Measurements from ENCODE around the gene ZNF407. TPM values are rescaled to one million over a fixed set of nuclear protein-coding genes. Genes with fewer than 3 reads are reported as not detected.
"Not testable (repeated sequence)": the region's sequence is repeated elsewhere in the genome, so short reads cannot be mapped to it uniquely, and the experiment has no call there.

ZNF407 gene
- total and polyA plus RNA-seq, 2 experiments from 2014 or later = 2.1 to 10.4 TPM

DNA sequence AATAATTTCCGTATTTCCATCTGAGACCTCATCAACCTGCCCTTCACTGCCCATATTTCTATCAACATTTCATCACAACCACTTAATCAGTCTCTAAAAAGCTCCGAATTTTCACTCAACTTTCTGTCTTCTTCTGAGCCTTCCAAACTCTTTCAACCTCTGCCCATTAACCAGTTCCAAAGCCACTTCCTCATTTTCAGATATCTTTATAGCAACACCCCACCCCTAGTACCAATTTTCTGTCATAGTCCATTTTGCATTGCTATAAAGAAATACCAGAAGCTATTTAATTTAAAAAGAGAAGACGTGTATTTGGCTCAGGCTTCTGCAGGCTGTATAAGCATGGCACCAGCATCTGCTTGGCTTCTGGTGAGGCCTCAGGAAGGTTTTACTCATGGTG is 504.2 kb downstream of the ZNF407 start:
- no peaks in the 10 kb centered on the region for H3K27me3 Mint-ChIP-seq (ENCODE audit: insufficient read depth, low read depth, poor library complexity)

GRCh38 chr18:75104029-75104428 is 506.4 kb downstream of the ZNF407 start:
- not testable (repeated sequence) for H3K36me3 ChIP-seq (ENCODE audit: insufficient read depth); H3K27ac ChIP-seq (ENCODE audit: low read depth); H2AFZ ChIP-seq; DNase-seq (ENCODE audit: low spot score); H3K4me1 Mint-ChIP-seq; H3K4me3 ChIP-seq; ATAC-seq; H3K27me3 Mint-ChIP-seq (ENCODE audit: insufficient read depth, low read depth, poor library complexity); H4K20me1 ChIP-seq (replicated peaks; ENCODE audit: insufficient read depth); H3K4me3 Mint-ChIP-seq; H3K27ac Mint-ChIP-seq; H3K79me2 ChIP-seq (replicated peaks; ENCODE audit: insufficient read depth); H3K4me1 ChIP-seq (ENCODE audit: insufficient read depth); H3F3A ChIP-seq (replicated peaks; ENCODE audit: low read depth); H3K27me3 ChIP-seq (ENCODE audit: insufficient read depth); H3K4me2 ChIP-seq; H3K9me2 ChIP-seq (ENCODE audit: insufficient read depth)
- peaks cover 26% of the 10 kb centered on the region for H3K9me3 Mint-ChIP-seq
- peaks cover 10% of the 10 kb centered on the region for H3K36me3 Mint-ChIP-seq (ENCODE audit: low read depth)

More for the DNA sequence above, 504.2 kb downstream of the ZNF407 start:
- Mint-ChIP-seq H3K36me3 (ENCODE audit: low read depth) (peaks cover 10% of the 10 kb centered on the region), H3K4me3 (no peak overlapping the region), H3K27ac (no peak overlapping the region), H3K9me3 (peaks cover 28% of the 10 kb centered on the region), H3K4me1 (no peaks in the 10 kb centered on the region)
- no peaks in the 10 kb centered on the region; the same call in 1 of the 2 replicates for H3K36me3 ChIP-seq (ENCODE audit: insufficient read depth)
- H3K27me3 ChIP-seq (ENCODE audit: insufficient read depth) = no peaks in the 10 kb centered on the region
- H3K79me2 ChIP-seq (replicated peaks; ENCODE audit: insufficient read depth) = no peaks in the 10 kb centered on the region
- no peaks in the 10 kb centered on the region for H4K20me1 ChIP-seq (replicated peaks; ENCODE audit: insufficient read depth)
- H3K4me2 ChIP-seq = no peak overlapping the region
- no peak for TF ChIP-seq EZH2phosphoT487 (IDR thresholded peaks at IDR 0.05; ENCODE audit: unreplicated experiment)
- no peak for TF ChIP-seq STAT1 (IDR thresholded peaks at IDR 0.05; ENCODE audit: unreplicated experiment)
- no peak for TF ChIP-seq ZNF331 (CRISPR knock-in tag; IDR thresholded peaks at IDR 0.05; ENCODE audit: low read depth)
- TF ChIP-seq EZH2 (IDR thresholded peaks at IDR 0.05; ENCODE audit: low read depth, unreplicated experiment) = no peak
- TF ChIP-seq ETS1 (IDR thresholded peaks at IDR 0.05) = no peak
- no peak for TF ChIP-seq REST (IDR thresholded peaks at IDR 0.05; ENCODE audit: unreplicated experiment)
- TF ChIP-seq JUNB (IDR thresholded peaks at IDR 0.05; ENCODE audit: unreplicated experiment) = no peak
- TF ChIP-seq, protein P1, sequence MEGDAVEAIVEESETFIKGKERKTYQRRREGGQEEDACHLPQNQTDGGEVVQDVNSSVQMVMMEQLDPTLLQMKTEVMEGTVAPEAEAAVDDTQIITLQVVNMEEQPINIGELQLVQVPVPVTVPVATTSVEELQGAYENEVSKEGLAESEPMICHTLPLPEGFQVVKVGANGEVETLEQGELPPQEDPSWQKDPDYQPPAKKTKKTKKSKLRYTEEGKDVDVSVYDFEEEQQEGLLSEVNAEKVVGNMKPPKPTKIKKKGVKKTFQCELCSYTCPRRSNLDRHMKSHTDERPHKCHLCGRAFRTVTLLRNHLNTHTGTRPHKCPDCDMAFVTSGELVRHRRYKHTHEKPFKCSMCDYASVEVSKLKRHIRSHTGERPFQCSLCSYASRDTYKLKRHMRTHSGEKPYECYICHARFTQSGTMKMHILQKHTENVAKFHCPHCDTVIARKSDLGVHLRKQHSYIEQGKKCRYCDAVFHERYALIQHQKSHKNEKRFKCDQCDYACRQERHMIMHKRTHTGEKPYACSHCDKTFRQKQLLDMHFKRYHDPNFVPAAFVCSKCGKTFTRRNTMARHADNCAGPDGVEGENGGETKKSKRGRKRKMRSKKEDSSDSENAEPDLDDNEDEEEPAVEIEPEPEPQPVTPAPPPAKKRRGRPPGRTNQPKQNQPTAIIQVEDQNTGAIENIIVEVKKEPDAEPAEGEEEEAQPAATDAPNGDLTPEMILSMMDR (conservative IDR thresholded peaks at IDR 0.05; ENCODE audit: low read depth in 2 of 2) = no peak
- no peak for TF ChIP-seq NANOG (IDR thresholded peaks at IDR 0.05; ENCODE audit: borderline replicate concordance)
- no peak for TF ChIP-seq CREB1 (CRISPR knock-in tag; IDR thresholded peaks at IDR 0.05; ENCODE audit: low read depth)
- no peak for ATAC-seq
- H2AFZ ChIP-seq = no peak overlapping the region
- no peak for DNase-seq (ENCODE audit: low spot score)
- H3K9me2 ChIP-seq (ENCODE audit: insufficient read depth) = peaks cover 5% of the 10 kb centered on the region; the same call in 1 of the 2 replicates
- H3K4me1 ChIP-seq (ENCODE audit: insufficient read depth) = no peaks in the 10 kb centered on the region
- H3F3A ChIP-seq (replicated peaks; ENCODE audit: low read depth) = no peaks in the 10 kb centered on the region
- H3K27ac ChIP-seq (ENCODE audit: low read depth) = no peak overlapping the region
- H3K4me3 ChIP-seq = no peak overlapping the region
